GM12875 (cell line): ENCODE data around the gene GABBR1.

Experiments
- H3K4me3 ChIP-seq: one replicate; pipeline ENCODE4 v1.5.1; 2011; ENCODE audit warnings: low read depth, low read length, control low read depth
- TF ChIP-seq, protein P1 (sequence below): IDR thresholded peaks from 2 replicates; pipeline ENCODE4 v1.5.1; 2011; ENCODE audit warnings: low read depth, mild to moderate bottlenecking, control low read depth, inconsistent platforms, low read length, moderate library complexity, borderline replicate concordance; ENCODE audit not compliant: insufficient read depth

GABBR1 gene

DNA sequence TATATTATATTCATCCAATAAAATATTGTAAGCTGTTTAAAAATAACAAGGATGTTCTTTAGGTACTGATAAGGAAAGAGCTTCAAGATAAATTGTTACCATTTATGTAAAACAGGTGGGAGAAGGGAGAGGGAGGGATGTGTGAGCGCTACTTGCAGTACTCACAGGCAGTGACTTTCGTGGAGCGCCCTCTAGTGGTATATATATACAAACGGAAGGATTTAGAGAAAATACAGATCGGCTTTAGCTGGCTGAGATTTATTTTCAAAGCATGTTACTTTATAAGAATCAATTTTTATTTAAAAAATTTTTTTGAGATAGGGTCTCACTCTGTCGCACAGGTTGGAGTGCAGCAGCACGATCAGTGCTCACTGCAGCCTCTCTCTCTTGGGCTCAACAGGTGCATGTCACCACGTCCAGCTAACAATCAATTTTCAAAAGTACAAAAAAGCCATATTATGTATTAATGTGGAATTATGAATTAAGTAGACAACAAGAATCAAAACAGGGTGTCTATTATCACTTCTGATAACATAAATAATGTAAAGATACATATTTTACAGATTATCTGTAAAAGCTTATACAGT lies 20.6 kb upstream of the GABBR1 start:
- TF ChIP-seq, protein P1, sequence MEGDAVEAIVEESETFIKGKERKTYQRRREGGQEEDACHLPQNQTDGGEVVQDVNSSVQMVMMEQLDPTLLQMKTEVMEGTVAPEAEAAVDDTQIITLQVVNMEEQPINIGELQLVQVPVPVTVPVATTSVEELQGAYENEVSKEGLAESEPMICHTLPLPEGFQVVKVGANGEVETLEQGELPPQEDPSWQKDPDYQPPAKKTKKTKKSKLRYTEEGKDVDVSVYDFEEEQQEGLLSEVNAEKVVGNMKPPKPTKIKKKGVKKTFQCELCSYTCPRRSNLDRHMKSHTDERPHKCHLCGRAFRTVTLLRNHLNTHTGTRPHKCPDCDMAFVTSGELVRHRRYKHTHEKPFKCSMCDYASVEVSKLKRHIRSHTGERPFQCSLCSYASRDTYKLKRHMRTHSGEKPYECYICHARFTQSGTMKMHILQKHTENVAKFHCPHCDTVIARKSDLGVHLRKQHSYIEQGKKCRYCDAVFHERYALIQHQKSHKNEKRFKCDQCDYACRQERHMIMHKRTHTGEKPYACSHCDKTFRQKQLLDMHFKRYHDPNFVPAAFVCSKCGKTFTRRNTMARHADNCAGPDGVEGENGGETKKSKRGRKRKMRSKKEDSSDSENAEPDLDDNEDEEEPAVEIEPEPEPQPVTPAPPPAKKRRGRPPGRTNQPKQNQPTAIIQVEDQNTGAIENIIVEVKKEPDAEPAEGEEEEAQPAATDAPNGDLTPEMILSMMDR, result peak; percentile 46; the same call in 1 of the 2 replicates
- H3K4me3 ChIP-seq, result no peak overlapping the region

DNA sequence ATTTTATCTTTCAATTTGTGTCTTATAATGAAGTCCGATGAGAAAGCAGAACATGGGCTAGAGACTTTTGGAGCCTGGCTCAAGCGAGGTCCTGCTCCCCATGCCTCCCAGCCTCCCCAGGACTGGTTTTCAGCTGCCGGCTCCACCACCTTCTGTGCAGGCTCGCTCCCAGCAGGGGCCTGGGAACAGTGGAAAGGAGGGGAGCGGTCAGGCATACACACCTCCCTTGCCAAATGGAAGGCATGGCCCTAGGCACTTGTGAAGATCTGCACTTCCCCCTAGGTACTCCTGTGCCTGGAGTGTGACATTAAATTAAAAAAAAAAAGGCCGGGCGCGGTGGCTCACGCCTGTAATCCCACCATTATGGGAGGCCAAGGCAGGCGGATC lies 19.2 kb upstream of the GABBR1 start:
- no peak overlapping the region for H3K4me3 ChIP-seq
- TF ChIP-seq, protein P1, result no peak

DNA sequence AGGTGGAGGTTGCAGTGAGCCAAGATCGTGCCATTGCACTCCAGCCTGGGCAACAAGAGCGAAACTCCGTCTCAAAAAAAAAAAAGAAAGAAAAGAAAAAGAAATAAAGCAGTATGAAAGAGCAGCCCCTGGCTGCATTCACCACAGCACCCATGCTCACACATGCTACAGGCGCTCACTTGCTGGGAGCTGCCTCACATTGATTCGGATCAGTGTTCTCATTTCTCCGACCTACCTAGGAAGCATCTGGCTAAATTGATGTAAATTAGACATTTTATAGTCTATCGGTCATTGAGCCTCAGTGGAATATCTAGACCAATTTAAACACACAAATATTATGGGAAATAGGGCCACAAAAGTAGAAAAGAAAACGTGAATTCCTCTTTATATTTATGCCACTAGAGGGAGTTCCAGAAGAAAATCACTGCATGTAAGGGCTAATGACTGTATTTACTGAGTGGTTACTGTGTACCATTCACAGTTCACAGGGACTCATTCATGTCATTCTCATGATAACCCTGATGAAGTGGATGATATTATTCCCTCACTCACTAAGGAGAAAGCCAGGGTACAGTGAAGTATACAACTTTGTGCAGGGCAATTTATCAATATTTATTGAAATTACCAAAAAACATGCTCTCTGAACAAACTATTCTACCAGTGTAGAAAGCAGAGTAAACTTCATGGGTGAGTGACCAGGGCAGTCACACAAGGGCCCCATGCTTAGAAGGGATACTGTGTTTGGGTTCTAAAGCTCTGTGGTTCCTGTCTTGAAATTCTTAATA lies 18.6 kb upstream of the GABBR1 start:
- no peak overlapping the region for H3K4me3 ChIP-seq
- TF ChIP-seq, protein P1, result peak; percentile 38; the same call in 1 of the 2 replicates

DNA sequence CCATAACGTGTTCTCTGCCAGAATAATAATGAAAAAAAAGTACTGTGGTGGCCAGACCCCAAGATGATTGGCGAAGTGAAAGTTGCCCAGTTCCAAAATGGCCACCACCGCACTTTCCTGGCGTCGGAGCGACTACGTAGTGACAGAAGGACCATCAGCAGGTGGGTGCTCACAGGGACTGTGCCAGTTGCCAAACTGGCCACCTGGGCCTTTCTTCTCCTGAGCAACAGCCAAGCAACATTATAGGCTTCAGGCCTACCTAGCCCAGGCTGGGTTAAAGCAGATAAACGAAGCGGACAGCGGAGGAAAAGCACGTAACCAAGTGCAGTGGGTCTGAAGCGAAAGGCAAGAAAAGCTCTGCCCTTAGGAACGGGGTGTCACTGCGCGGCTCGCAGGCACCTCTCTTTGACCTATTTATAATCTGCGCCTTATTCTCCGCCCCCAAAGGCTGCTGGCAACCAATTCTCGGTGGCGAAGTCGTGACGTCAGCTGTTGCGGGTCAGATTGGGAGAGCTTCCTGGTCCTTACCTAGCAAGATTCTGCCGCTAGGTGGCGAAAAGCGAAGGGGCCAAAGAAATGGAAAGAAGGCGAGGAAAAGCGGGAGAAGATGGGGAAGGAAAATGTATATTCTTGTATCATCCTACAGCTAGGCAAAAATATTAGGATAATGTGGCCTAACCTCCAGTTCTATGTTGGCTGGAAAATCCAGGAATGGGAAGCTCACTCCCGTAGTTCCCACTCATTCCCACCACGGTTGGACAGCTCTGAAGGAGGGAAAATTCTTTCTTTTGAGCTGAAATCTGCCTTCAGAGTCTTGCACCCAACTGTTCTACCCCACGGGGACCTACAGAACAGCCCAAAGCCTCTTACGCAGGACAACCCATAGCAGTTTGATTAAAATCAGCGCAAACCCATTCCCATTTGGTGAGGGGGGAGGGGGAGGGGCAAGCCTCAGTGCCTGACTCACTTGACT lies 17.0 kb upstream of the GABBR1 start:
- TF ChIP-seq, protein P1, result peak; percentile 84

DNA sequence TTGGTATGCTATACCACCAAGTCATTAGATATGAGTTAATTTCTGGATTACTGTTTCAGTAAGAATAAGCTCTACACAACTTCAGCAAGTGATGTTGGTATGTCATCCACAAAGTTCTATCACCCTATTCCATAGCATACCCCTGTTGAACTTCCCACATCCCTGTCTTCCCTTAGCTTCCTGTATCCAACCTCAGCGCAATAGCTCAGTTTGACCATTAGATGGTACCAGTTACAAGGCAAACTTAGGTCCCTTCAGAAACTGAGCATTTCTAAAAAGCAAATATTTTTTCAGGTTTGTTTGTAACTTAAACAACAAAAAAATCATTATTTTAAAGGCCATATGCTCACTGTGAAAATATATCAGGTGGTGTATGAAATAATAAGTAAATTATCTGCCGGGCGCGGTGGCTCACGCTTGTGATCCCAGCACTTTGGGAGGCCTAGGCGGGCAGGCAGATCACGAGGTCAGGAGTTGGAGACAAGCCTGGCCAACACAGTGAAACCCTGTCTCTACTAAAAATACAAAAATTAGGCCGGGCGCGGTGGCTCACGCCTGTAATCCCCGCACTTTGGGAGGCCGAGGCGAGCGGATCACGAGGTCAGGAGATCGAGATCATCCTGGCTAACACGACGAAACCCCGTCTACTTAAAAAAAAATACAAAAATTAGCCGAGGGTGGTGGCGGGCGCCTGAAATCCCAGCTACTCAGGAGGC lies 15.1 kb upstream of the GABBR1 start:
- TF ChIP-seq, protein P1, result peak; percentile 44; the same call in 1 of the 2 replicates
- H3K4me3 ChIP-seq, result no peak overlapping the region

More for the DNA sequence above, 17.0 kb upstream of the GABBR1 start:
- peak overlapping the region; percentile 53 for H3K4me3 ChIP-seq

DNA sequence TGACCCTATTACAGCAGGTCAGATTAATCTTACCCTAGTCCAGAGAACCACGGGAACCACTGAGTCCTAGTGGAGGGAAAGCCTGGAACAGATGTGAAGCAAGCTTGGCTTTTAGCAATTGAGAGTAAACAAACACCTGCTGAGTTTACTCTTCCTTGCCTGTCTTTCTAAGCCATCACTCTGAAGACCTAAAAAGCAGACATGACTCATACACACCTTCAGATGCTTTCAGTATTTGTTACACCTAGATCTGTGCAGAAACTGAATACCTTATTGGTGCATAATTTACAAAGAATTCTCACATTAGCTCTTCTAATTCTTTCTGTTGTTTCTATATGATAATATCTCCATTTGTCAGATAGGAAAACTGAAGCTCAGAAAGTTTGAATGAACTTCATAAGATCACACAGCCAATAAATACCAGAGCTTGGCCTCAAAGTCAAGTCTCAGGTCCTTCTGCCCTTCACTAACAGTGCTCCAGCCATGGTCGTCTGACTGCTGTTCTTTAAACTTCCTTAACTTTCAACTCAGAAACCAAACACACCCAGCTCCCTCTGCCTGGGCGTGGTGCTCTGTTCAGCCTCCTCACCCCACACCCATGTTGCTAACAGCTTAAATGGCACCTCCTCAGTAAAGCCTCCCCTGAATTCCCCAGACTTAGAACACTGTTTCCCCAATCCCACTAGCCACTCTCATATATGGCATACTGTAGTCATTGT lies 8.6 kb upstream of the GABBR1 start:
- H3K4me3 ChIP-seq, result no peak overlapping the region
- TF ChIP-seq, protein P1, result no peak
